Prostate gland (tissue), 2 donors: ENCODE measurements around the gene RPN2. TPM values are rescaled to one million over a fixed set of nuclear protein-coding genes. Genes with fewer than 3 reads are reported as not detected.

ENCODE experiments used
- DNase-seq: peaks from one replicate; pipeline ENCODE4 v3.0.0-alpha.2; 2019; ENCODE audit warnings: low spot score
- H3K27ac ChIP-seq, 2 donors: fragments of 200-600 bp; sonication (generic); 2 replicates each; pipeline ENCODE4 v1.5.1; 2017 to 2019
- H3K27me3 ChIP-seq: fragments of 200-600 bp; sonication (generic); replicated peaks from 2 replicates; pipeline ENCODE4 v1.5.1; 2019; ENCODE audit not compliant: insufficient read depth
- H3K36me3 ChIP-seq, 2 donors: fragments of 200-600 bp; sonication (generic); 1 replicate in 1 of 2; 2 replicates in 1 of 2; pipeline versions ENCODE4 v1.5.1 to v1.8.1; 2017 to 2019
- H3K4me1 ChIP-seq: fragments of 200-600 bp; sonication (generic); replicated peaks from 2 replicates; pipeline ENCODE4 v1.5.1; 2019
- H3K4me3 ChIP-seq, 2 donors: fragments of 200-600 bp; sonication (generic); 2 replicates each; pipeline ENCODE4 v1.5.1; 2017 to 2019
- H3K9me3 ChIP-seq: fragments of 200-600 bp; sonication (generic); 2 replicates; pipeline ENCODE4 v1.5.1; 2017
- POLR2A ChIP-seq: fragments of 450-650 bp; IDR thresholded peaks from one replicate; pipeline ENCODE4 v1.6.1; 2016; ENCODE audit warnings: antibody characterized with exemption, mild to moderate bottlenecking
- POLR2AphosphoS5 ChIP-seq: sonication (generic); formaldehyde crosslinking; IDR thresholded peaks from one replicate; pipeline ENCODE4 v1.6.1; 2017; ENCODE audit warnings: antibody characterized with exemption
- WGBS: methylation state at CpG from one replicate; pipeline ENCODE4 v1.1.5; 2018; 5-methylcytosine and 5-hydroxymethylcytosine counted together
- intact Hi-C: fragments of 100-400 bp; cut with DNase I; formaldehyde crosslinking; loops from one replicate; pipeline ENCODE4 v1.14.2; 2022
- total RNA-seq, 2 donors: library from RNA; depleted of rRNA; stranded (reverse); fragments of >200 nt; gene quantifications; one replicate each; pipeline ENCODE4 v1.1.0, GENCODE V29; 2016
- TF ChIP-seq, protein P1 (sequence below), 4 experiments: fragments of 200-600 bp in 2 of 4; fragments of 450-650 bp in 2 of 4; sonication (generic) in 2 of 4; IDR thresholded peaks; 1 replicate in 3 of 4; 2 replicates in 1 of 4; pipeline ENCODE4 v1.5.1; 2016 to 2019; ENCODE audit warnings: antibody characterized with exemption in 4 of 4, mild to moderate bottlenecking in 2 of 4, moderate library complexity in 2 of 4

The RPN2 gene
- total RNA-seq, 2 donors from 2014 or later = 246 to 267 TPM

GRCh38 chr20:37162646-37163045, 16.5 kb upstream of the RPN2 start:
- 41% methylated on average over 6 of the region's 6 CpGs for WGBS
- intact Hi-C loops = no loop called here
- no peak for DNase-seq
- Histone ChIP-seq H3K4me3 (no peak overlapping the region), H3K27ac (no peak overlapping the region), H3K4me1 (no peaks in the 10 kb centered on the region), H3K27me3 (no peaks in the 10 kb centered on the region), H3K36me3 (no peaks in the 10 kb centered on the region), H3K9me3 (no peaks in the 10 kb centered on the region)
- TF ChIP-seq POLR2A (no peak), POLR2AphosphoS5 (no peak)
- TF ChIP-seq, protein P1, sequence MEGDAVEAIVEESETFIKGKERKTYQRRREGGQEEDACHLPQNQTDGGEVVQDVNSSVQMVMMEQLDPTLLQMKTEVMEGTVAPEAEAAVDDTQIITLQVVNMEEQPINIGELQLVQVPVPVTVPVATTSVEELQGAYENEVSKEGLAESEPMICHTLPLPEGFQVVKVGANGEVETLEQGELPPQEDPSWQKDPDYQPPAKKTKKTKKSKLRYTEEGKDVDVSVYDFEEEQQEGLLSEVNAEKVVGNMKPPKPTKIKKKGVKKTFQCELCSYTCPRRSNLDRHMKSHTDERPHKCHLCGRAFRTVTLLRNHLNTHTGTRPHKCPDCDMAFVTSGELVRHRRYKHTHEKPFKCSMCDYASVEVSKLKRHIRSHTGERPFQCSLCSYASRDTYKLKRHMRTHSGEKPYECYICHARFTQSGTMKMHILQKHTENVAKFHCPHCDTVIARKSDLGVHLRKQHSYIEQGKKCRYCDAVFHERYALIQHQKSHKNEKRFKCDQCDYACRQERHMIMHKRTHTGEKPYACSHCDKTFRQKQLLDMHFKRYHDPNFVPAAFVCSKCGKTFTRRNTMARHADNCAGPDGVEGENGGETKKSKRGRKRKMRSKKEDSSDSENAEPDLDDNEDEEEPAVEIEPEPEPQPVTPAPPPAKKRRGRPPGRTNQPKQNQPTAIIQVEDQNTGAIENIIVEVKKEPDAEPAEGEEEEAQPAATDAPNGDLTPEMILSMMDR (IDR thresholded peaks at IDR 0.05) = no peak

DNA sequence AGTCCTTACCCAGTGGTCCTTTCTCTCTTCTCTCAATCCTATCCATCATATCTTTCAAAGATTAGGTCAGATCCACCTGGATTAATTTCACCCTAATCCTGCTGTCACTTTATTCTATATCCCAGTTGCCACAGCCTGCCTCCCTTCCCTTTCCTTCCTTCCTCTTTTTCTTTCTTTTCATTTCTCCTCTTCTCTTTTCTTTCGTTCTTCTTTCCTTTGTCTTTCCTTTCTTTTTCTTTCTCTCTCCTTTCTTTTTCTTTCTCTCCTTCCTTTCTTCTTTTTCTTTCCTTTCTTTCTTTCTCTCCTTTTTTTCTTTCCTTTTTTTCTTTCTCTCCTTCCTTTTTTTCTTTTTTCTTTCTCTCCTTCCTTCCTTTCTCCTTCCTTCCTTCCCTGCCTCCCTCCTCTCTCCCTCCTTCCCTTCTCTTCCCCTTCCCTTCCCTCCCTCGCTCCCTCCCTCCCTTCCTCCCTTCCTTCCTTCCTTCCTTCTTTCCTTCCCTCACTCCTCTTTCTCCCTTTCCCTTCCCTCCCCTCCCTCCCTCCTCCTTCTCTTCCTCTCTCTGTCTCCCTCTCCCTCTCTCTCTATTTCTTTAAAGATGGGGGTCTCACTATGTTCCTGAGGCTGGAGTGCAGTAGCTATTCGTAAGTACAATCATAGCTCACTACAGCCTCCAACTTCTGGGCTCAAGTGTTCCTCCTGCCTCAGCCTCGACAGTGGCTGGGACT, 15.1 kb upstream of the RPN2 start:
- intact Hi-C loops = no loop called here
- WGBS = 93% methylated on average over 4 of the region's 4 CpGs

DNA sequence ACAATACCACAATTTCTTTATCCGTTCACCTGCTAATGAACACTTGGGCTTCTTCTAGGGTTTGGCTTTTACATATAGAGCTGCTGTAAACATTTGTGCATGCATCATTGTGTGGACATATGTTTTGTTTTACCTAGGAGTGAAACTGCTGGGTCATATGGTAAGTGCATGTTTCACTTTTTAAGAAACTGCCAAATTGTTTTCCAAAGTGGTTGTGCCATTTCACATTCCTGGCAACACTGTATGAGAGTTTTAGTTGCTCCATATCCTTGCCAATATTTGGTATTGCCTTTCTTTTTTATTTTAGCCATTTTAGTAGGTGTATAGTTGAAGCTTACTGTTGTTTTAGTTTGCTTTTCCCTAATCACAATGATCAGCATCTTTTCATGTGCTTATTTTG, 14.1 kb upstream of the RPN2 start:
- intact Hi-C loops = no loop called here
- no peaks in the 10 kb centered on the region for H3K27me3 ChIP-seq
- H3K27ac ChIP-seq = no peak overlapping the region
- DNase-seq = no peak
- H3K9me3 ChIP-seq = no peaks in the 10 kb centered on the region
- WGBS = 100% methylated on average over 1 of the region's 1 CpG
- no peaks in the 10 kb centered on the region for H3K36me3 ChIP-seq
- H3K4me1 ChIP-seq = no peaks in the 10 kb centered on the region
- H3K4me3 ChIP-seq = no peak overlapping the region
- TF ChIP-seq, protein P1 (IDR thresholded peaks at IDR 0.05) = no peak
- TF ChIP-seq POLR2A (no peak), POLR2AphosphoS5 (no peak)

More for the DNA sequence above, 15.1 kb upstream of the RPN2 start:
- H3K36me3 ChIP-seq = no peaks in the 10 kb centered on the region
- no peak overlapping the region for H3K4me3 ChIP-seq
- no peaks in the 10 kb centered on the region for H3K27me3 ChIP-seq
- H3K27ac ChIP-seq = no peak overlapping the region
- no peak for TF ChIP-seq POLR2AphosphoS5
- no peak for TF ChIP-seq POLR2A
- TF ChIP-seq, protein P1 (IDR thresholded peaks at IDR 0.05) = no peak
- no peaks in the 10 kb centered on the region for H3K9me3 ChIP-seq
- no peak for DNase-seq
- no peaks in the 10 kb centered on the region for H3K4me1 ChIP-seq

DNA sequence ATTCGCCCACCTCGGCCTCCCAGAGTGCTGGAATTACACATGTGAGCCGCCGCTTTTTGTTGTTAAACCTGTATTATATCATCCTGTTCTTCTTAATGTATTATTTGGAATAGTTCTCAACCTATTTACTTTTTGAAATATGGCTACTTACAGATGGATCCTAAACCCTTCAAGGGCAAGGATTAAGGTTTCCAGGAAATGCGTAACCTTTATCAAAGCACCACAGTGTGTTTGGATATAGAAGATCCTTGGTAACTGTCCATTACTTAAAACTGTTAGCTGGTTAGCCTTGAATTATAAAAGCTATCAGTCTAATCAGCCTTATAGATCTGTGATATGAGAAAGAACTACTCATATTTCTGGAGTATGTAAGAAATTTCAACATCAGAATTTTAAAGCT, 12.3 kb upstream of the RPN2 start:
- Histone ChIP-seq H3K27me3 (no peaks in the 10 kb centered on the region), H3K36me3 (no peaks in the 10 kb centered on the region), H3K4me3 (no peak overlapping the region), H3K27ac (no peak overlapping the region), H3K4me1 (no peaks in the 10 kb centered on the region), H3K9me3 (no peaks in the 10 kb centered on the region)
- WGBS = 95% methylated on average over 5 of the region's 5 CpGs
- intact Hi-C loops = no loop called here
- no peak for DNase-seq
- TF ChIP-seq, protein P1 (IDR thresholded peaks at IDR 0.05) = no peak
- TF ChIP-seq POLR2AphosphoS5 (no peak), POLR2A (no peak)

GRCh38 chr20:37172836-37173235, 6.3 kb upstream of the RPN2 start:
- WGBS = 98% methylated on average over 4 of the region's 4 CpGs
- Histone ChIP-seq H3K9me3 (no peaks in the 10 kb centered on the region), H3K4me3 (no peak overlapping the region), H3K4me1 (no peaks in the 10 kb centered on the region), H3K27me3 (no peaks in the 10 kb centered on the region), H3K27ac (no peak overlapping the region), H3K36me3 (no peaks in the 10 kb centered on the region)
- DNase-seq = no peak
- TF ChIP-seq POLR2A (no peak), POLR2AphosphoS5 (no peak)
- TF ChIP-seq, protein P1 (IDR thresholded peaks at IDR 0.05) = no peak
- intact Hi-C loops = no loop called here
